NCI-H69 (cell line): ENCODE data around the gene DNAJC5.
A peak's percentile ranks its signal among the peaks of the same experiment; 100 is the strongest.
"Not testable (repeated sequence)": the region's sequence is repeated elsewhere in the genome, so short reads cannot be mapped to it uniquely, and the experiment has no call there.

ENCODE experiments used
- DNase-seq: peaks from one replicate; lab custom pipeline; 2025; lab: John Stamatoyannopoulos, UW

Gene DNAJC5

GRCh38 chr20:63894358-63895201, at the start of gene DNAJC5:
DNAJC5 (plus strand) TSS chr20:63895126; CDS start chr20:63928346, 33,220 bp downstream.
- DNase-seq, result peak; percentile 92

- DNase-seq, result peak; percentile 65
Measured at GRCh38 chr20:63846128-63846771, 48.7 kb upstream of the DNAJC5 start.

- no peak for DNase-seq
Measured at GRCh38 chr20:63846888-63847236, 48.1 kb upstream of the DNAJC5 start.

GRCh38 chr20:63847237-63848002, 47.5 kb upstream of the DNAJC5 start:
- peak; percentile 63 for DNase-seq

- no peak for DNase-seq
Measured at GRCh38 chr20:63848003-63848911, 46.7 kb upstream of the DNAJC5 start.

GRCh38 chr20:63850689-63851547, 44.0 kb upstream of the DNAJC5 start:
- no peak for DNase-seq

GRCh38 chr20:63851548-63851943, 43.4 kb upstream of the DNAJC5 start:
- DNase-seq, result not testable (repeated sequence)

- DNase-seq, result not testable (repeated sequence)
Measured at GRCh38 chr20:63853733-63854068, 41.2 kb upstream of the DNAJC5 start.

GRCh38 chr20:63854069-63854765, 40.7 kb upstream of the DNAJC5 start:
- DNase-seq, result no peak

- DNase-seq, result no peak
Measured at GRCh38 chr20:63854766-63855362, 40.1 kb upstream of the DNAJC5 start.

- no peak for DNase-seq
Measured at GRCh38 chr20:63855363-63856097, 39.4 kb upstream of the DNAJC5 start.

- peak; percentile 15 for DNase-seq
Measured at GRCh38 chr20:63856098-63856511, 38.8 kb upstream of the DNAJC5 start.

- no peak for DNase-seq
Measured at GRCh38 chr20:63857764-63858392, 37.0 kb upstream of the DNAJC5 start.

GRCh38 chr20:63858393-63859165, 36.3 kb upstream of the DNAJC5 start:
- peak; percentile 38 for DNase-seq

- no peak for DNase-seq
Measured at GRCh38 chr20:63859166-63859699, 35.7 kb upstream of the DNAJC5 start.

GRCh38 chr20:63860325-63861051, 34.4 kb upstream of the DNAJC5 start:
- DNase-seq, result no peak
